Uterus (tissue), 2 donors: ENCODE results near the gene RPL22.

Experiments used
- POLR2A ChIP-seq, 2 donors: fragments of 450-650 bp; IDR thresholded peaks; one replicate each; pipeline ENCODE4 v1.6.1; 2016; ENCODE audit warnings: antibody characterized with exemption in 2 of 2, mild to moderate bottlenecking in 1 of 2, moderate library complexity in 1 of 2
- TF ChIP-seq, protein P1 (sequence below), 4 experiments: fragments of 200-600 bp in 2 of 4; fragments of 450-650 bp in 2 of 4; sonication (generic) in 2 of 4; IDR thresholded peaks; one replicate each; pipeline ENCODE4 v1.5.1; 2016 to 2019; ENCODE audit warnings: antibody characterized with exemption in 4 of 4, mild to moderate bottlenecking in 2 of 4, moderate library complexity in 1 of 4

DNA sequence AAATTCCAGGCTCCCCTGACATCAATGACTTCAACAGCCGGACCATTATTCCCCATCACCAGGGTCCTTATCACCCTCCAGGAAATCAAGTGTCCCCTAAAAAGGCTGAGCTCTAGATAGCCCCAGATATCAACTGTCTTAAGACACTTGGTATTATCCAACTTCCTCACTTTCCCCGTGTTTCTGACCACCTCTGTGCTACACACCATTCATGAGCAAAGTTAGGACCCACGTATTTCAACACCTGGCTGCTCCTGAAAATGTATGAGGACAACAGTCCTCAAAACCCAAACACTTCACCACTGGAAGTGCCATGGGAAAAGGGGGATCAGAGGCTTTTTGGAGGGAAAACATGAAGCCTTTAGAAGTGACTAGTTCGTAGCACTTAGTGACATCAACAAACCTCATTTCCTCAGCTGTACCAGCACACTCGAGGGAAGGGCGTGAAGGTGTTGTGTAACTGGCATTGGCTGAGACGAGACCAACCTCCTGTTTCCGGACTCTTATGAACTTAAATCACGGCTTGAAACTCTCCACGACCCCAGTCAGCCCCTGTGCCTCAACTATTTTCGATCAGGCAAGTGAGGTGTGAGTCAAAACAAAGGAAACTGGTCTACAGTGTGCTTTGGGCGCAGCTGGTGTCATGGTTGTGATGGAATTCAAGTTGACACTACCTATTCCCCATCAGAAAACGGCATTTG, 15.2 kb downstream of the RPL22 start:
- TF ChIP-seq, protein P1, sequence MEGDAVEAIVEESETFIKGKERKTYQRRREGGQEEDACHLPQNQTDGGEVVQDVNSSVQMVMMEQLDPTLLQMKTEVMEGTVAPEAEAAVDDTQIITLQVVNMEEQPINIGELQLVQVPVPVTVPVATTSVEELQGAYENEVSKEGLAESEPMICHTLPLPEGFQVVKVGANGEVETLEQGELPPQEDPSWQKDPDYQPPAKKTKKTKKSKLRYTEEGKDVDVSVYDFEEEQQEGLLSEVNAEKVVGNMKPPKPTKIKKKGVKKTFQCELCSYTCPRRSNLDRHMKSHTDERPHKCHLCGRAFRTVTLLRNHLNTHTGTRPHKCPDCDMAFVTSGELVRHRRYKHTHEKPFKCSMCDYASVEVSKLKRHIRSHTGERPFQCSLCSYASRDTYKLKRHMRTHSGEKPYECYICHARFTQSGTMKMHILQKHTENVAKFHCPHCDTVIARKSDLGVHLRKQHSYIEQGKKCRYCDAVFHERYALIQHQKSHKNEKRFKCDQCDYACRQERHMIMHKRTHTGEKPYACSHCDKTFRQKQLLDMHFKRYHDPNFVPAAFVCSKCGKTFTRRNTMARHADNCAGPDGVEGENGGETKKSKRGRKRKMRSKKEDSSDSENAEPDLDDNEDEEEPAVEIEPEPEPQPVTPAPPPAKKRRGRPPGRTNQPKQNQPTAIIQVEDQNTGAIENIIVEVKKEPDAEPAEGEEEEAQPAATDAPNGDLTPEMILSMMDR (IDR thresholded peaks at IDR 0.05): no peak
- no peak for TF ChIP-seq POLR2A (IDR thresholded peaks at IDR 0.05)
